NCI-H748 treated with DMSO at 0.1 percent for 48 hours (cell line): ENCODE measurements around the gene PTPA.
A peak's percentile ranks its signal among the peaks of the same experiment; 100 is the strongest.
"Not testable (repeated sequence)": the region's sequence is repeated elsewhere in the genome, so short reads cannot be mapped to it uniquely, and the experiment has no call there.

Source experiments
- DNase-seq: peaks from one replicate; lab custom pipeline; 2025; lab: John Stamatoyannopoulos, UW

The PTPA gene

DNA sequence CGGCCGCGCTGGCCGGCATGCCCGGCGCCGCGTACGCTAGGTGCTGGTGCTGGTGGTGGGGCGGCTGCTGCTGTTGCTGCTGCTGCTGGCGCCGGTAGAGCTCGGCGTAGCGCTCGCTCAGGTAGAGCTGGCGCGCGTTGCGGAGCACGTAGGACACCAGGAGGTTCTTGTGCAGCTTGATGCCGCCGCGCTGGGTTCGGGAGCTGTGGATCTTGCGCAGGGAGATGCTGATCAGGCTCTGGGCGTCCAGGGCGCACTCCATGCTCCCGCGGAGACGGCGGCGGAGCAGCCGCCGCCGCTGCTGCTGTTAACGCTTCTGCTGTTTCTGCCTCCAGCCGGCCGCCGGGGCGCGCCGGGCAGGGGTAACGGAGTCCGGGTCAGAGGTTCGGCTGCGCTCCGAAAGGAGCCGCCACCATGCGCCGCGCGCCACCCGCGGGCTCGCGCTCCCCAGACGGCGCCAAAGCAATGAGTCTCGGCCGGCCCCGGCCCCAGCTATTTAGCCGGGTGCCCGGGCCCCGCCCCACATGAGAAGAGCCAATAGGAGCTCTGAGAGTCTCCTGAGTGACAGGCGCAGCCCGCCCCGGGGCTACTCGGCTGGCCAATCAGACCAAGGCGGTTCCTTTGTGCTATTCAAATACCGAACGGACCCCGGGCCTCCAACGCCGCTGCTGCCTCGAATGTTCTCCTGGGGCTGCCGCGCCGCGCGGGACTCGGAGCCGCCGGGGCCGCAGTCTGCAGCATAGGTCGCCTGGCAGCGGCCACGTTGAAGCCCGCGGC, 66.8 kb downstream of the PTPA start, which contains the start of gene IER5L:
TSS of gene IER5L (minus strand) at position 471 of the 777 bp plus-strand sequence. CDS start at position 262, 209 bp downstream.
- peak; percentile 95 for DNase-seq

DNA sequence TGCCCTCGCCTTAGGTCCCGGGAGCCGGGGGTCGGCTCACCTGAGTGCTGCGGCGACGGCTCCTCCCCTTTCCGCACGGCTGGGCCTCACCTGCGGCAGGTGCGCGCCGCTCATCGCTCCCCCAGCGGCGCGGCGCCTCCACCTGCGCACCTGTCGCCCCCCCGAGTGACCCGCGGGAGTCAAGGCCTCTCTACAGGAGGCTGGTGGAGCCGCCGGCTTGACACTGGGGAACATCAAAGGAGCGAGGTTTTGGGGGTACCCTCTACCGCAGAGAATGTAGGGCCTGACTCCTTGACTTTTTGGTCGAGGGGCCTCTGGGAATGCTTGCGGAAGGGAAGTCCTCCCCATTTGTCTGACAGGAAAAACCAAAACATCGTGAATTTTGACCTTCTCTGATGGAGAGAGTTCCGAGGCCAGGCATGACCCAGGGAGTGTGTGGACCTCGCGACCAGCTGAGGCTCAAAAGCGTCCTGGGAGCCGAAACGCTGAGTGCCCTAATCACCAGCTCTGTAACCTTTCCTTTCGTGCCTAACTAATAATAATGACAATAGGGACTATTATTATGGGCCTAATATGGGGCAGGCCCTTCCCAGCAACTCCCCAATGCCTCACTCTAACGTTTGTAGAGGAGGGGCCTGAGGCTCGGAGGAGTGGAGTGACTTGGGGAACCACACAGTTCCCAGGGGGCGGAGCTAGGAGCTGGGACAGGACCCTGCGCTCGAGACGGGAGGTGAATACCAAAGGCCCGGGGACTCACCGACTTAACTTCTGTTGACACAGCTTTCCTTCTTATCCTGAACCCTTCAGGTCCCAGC, 67.6 kb downstream of the PTPA start:
- DNase-seq = peak; percentile 1

DNA sequence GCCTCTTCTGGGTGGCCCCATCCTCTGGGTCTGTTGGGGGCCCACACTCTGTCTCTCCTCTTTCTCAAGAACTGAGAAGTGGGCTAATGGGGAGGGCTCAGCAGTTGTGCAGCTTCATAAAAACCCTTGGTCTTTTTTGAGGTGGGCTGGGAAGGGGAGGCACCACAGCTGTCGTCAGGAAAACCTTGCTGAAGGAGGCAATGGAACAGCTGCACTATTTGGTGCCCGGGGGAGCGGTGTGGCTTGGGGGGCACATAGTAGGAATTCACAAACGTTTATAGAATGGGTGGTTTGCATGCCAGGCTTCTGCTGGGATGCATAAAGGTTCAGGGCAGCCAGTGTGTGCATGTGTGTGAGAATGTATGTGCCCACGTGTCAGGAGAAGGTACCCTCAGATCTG, 70.0 kb downstream of the PTPA start:
- DNase-seq = no peak

DNA sequence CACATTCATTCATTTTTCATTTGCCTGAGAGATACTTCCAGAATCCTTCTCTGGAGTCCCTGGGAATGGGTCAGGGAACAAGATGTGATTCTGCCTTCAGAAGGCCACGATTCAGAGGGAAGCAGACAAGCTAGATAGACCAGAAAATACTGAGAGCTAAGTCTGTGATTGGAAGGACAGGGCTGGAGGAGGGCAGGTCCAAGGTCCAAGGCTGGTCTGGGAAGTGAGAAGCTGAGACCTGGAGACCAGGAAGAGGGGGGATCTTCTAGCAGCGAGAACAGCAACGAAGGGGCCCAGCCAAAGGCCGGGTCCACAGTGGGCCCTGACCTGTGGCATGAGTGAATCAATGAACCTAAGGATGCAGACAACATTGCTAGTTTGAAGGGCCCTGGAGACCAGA, 70.9 kb downstream of the PTPA start:
- DNase-seq = no peak

DNA sequence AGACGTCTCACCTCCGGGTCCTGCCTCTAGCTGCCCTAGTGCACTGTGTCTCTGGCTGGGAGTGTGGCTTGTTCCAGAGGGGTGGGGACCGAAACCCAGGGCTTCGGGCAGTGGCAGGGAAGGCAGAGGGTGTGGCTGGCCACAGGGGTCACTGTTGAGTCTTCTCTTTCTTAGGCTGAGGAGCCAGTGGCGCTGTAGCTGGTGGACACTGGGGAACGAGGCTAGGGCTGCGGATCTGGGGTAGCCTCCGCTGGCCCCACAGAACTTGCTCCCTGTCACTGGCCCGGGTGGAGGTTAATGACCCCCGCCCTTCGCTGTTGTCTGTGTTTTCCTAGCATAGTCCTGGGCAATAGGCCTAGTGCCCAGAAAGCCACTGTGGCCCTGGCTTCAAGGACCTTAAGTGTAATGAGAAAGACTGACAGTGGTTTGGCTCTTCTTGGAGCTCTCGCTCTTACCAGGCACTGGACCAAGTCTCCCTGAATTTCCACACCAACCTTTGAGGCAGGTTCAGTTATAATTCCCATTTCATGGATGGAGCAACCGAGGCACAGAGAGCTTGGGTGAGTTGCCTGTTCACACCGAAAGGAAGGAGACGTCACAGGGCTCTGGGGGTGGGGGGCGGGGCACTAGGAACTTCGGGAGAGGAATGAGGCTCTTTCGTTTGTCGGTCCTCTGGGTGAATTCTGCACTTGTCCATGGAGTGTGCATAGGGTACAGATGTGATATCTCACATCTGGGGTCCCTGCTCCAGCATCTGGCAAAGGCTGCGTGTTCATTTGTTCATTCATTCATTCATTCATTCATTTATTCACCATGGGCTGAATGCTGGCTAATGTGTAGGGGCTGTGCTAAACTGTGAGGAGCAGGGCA, 71.6 kb downstream of the PTPA start:
- DNase-seq = no peak

DNA sequence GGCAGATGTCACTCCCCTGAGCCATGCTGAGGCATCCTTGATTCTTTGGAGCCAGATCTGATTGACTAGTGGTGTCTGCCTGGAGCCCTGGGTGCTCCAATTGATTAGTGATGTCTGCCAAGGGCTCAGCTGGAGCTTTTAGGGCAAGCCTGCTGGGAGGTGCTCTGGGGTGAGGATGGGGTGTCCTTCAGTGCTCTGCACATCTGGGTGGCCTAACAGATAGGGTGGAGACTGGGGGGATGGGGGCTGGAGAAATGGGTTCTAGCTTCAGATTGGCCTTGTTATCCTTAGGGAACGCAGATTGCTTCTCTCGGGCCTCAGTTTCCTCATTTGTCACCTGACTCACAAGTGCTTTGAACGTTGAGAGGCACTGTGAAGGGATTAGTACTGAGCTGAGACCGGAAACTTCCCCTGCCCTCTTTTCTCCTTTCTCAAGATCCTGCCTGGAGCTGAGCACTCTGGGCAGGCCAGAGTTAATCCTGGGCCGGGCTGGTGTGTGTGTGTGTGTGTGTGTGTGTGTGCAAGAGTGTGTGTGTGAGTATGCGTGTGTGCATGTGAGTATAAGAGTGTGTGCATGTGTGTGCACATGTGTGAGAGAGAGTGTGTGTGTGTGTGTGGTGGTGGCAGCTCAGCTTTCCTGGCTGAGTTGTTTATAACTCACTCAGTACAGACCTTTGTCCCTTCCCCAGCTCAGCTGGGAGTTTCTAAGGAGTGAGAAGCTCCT, 72.4 kb downstream of the PTPA start:
- no peak for DNase-seq

DNA sequence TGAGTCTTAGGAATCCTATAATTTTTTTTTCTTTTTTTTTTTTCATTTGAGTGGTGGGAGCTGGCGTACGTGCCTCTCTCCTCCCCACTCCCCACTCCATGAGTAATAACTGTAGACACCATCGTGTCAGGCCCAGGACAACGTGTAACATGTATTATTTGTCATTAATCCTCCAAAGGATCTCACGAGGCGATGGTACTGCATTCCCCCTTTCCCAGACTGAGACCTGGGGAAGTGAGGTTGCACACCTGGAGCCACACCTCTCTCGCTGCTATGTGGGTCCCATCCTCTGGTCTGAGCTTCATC, 73.0 kb downstream of the PTPA start:
- no peak for DNase-seq

DNA sequence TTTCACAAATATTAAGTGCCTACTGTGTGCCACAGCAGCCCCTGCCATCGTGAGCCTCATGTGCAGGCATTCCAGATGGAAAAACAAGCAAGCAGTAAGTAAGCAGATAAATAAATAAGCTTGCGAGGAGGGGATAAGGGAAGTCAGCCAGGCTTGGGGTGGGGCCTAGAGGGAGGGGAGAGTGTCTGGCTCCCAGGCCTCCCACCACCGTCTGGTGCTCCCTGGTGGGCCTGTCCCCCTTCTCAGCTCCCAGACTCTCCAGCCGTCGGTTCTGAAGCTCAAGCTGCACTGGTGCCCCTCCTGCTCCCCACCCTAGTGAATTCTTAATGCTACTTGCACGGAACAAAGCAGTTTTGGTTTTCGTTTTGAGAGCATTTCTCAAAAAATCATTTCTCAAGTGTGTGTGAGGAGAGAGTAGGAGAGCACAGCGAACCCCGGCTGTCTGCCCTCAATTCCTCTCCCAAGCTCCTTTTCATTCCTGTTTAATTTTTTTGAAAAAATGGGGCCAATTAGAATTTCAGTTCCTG, 73.4 kb downstream of the PTPA start:
- no peak for DNase-seq

DNA sequence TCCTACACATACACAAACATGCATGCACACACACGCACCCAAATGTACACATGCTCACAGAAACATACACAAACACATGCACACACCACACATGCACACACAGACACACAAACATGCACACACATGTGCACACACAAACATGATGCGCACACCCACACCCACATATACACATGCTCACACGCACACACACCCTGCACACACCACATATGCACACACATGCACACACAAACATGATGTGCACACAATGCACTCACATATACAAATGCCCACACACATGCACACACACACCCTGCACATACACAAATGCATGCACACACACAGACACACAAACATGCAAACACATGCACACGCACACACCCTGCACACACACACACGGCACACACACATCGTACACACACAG, 74.2 kb downstream of the PTPA start:
- DNase-seq = no peak

DNA sequence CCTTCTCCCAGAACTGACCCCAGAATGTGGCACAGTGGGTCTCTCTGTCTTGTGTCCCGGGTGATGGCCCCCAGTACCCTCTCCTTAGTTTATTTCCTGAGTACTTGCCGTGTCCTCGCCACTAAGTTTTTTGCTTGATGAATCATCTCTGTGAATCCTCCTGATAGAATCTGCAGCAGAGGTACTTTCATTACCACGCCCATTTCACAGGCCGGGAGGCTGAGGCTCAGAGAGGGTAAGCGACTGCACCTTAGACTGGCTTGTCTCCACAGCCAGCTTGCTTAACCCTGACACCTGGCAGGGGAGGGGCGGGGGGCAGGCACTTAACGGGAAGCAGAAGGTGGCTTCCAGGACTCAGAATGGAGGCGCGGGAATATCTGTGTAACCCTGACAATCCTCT, 74.8 kb downstream of the PTPA start:
- no peak for DNase-seq

DNA sequence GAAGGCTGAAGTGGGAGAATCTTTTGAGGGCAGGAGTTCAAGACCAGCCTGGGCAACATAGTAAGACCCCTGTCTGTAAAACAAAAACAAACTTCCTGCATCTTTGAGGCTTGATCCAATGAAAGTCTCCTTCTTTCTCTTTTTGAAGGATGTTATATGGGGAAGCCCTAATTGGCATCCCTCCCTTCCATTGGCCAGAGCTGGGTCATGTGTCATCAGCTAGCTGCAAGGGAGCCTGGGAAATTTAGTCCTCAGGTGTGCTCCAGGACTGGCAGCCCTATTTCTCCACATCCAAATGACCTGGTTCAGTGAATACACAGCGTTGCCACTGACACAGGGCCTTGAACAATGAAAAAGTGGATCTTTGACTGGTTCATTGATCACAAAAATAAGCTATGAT, 75.8 kb downstream of the PTPA start:
- DNase-seq = no peak

DNA sequence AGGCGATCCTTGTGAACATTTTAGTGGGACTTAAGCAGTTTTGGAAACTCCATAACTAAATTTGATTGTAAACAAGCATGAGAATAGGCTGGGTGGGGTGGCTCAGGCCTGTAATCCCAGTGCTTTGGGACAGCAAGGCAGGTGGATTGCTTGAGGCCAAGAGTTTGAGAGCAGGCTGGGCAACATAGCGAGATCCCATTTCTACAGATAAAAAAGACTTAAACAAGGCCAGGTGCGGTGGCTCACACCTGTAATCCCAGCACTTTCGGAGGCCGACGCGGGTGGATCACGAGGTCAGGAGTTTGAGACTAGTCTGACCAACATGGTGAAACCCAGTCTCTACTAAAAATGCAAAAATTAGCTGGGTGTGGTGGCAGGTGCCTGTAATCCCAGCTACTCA, 78.8 kb downstream of the PTPA start:
- DNase-seq = not testable (repeated sequence)

DNA sequence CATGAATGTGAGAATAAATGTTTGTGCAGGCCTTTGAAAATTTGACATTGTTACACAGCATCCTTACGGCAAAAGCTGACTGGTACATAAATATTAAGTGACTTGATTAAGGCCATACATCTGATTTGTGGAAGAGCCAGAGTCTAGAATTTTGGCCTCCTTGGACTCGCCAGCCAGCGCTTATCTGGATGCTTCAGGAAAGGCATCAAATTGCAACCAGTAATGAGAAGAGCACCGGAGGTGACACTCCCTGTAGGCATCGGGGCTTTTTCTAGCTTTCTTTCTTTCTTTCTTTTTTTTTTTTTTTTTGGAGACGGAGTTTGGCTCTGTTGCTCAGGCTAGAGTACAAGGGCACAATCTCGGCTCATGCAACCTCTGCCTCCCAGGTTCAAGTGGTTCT, 80.0 kb downstream of the PTPA start:
- no peak for DNase-seq

DNA sequence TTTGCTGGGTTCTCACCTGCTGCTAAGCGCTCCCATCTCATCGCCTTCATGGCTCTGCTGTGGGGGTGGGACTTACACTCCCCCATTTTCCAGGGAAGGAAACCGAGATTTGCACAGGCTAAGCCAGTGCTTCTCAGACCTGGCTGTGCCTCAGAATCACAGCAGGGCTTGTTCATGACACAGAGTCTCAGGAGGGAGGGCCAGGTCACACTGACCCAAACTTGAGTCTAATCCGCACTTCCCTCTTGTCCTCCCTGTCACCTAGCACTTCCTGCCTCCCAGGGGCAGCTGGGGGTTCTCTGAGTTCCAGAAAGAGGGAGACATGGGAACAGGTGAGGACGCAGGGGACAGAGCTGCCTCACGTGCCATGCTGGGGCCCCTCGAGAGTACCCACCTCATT, 82.4 kb downstream of the PTPA start:
- DNase-seq = no peak

DNA sequence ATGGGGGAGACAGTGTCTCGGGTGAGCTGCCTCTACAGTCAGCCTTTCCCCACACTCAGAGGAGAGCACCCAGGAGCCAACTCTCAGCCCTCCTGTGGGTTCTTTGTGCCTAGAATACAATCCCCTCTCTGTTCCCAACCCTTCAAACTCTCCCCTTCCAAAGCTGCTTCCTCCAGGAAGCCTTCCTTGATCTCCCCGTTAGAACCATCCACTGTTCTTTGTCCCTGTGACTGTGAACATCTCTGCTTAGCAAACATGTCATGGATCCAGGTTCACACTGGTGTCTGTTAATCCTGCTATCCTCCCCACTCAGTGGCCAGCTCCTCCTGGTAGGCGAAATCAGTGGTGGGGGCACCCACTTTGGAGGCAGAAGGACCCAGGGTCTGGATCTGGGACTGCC, 83.0 kb downstream of the PTPA start:
- no peak for DNase-seq

DNA sequence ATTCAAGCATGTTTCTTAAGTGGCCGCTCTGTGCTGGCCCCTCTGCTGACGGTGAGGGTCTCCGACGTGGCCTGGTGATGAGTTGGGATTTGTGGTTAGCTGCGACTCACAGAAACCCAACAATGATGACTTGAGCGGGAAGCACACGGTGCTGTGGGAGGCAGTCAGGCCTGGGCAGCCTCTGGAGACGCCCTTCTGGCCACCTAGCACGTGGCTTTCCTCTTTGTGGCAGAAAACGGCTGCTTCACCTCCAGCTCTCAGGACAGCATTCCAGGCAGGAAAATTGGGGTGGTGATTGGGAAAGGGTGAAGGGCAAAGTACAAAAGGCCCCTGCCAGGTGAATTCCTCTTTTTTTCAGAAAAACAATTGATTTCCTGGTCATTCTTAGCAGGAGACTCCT, 84.4 kb downstream of the PTPA start:
- no peak for DNase-seq

DNA sequence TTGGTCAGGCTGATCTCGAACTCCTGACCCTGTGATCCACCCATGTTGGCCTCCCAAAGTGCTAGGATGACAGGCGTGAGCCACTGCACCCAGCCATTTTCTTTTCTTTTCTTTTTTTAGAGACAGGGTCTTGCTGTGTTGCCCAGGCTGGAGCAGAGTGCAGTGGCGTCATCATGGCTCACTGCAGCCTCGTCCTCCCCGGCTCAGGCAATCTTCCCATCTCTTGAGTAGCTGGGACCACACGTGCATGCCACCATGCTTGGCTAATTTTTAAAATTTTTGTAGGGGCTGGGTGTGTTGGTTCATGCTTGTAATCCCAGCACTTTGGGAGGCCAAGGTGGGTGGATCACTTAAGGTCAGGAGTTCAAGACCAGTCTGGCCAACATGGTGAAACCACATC, 85.8 kb downstream of the PTPA start:
- DNase-seq = not testable (repeated sequence)

DNA sequence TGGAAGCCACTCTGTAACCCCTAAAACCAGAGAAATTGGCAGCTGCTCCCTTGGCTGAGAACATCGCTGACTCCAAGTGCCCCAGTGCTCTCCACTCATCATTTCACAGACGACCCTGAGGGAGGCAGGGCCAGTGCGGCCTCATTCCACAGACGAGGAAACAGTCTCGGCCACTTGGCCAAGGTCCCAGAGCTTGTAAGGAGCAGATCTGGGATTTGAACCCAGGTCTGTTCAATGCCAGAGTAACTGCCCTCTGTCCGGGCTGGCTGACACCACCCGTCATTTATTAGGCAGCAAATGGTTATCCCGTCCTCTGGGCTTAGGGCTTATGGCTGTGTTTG, 86.7 kb downstream of the PTPA start:
- DNase-seq = no peak
